ENCODE measurements around the gene CSDE1.
"Not testable (repeated sequence)": the region's sequence is repeated elsewhere in the genome, so short reads cannot be mapped to it uniquely, and the experiment has no call there.

CSDE1 gene

DNA sequence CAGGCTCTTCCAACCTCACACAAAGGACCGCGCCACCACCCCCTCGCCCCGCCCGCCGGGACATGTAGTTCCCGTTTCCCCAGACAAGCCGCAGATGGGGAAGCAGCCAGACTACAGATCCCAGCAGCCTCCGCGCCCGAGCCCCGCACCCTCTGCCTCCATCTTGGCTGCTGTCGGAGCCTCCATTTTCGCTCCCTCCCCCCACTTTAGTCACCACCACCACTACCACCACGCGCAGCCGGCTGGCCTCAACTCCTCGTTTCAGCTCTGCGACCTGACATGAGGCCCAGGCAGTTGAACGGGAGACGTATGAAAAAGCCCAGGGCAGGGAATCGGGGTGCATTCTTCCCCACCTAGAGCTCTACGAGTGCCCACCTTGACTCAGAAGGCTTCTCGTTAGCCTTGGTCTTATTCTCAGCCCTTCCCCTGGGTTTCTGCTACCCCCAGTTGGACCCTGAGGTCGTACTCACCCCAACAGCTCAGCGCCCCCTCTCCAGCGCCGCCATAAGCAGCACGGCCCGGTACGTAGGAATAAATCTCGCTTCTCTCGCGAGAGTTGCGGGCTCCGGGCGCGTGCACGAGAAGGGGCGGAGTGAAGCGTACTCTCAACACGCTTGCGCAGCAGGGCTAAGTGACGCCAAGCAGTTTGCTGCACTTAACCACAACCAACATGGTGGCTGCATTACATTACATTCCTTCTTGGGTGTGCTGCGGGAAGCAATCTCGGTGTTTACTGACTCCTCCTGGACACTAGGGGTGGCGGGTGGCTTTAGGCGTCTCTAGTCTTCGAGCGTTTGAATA, at the start of gene CSDE1:
TSS of gene CSDE1 (minus strand) at position 530 of the 801 bp plus-strand sequence. CDS start 18,094 bp downstream, outside the sequence.
- peak; percentile 93 to 97 for DNase-seq

DNA sequence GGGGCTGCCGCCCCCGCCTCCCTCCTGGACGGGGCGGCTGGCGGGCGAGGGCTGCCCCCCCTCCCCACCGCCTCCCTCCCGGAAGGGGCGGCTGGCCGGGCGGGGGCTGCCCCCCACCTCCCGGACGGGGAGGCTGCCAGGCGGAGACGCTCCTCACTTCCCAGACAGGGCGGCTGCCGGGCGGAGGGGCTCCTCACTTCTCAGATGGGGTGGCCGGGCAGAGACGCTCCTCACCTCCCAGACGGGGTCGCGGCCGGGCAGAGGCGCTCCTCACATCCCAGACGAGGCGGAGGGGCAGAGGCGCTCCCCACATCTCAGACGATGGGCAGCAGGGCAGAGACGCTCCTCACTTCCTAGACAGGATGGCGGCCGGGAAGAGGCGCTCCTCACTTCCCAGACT, 46.7 kb upstream of the CSDE1 start:
- DNase-seq = not testable (repeated sequence)

- no peak for DNase-seq
Measured at GRCh38 chr1:114803001-114803400, 45.2 kb upstream of the CSDE1 start.

DNA sequence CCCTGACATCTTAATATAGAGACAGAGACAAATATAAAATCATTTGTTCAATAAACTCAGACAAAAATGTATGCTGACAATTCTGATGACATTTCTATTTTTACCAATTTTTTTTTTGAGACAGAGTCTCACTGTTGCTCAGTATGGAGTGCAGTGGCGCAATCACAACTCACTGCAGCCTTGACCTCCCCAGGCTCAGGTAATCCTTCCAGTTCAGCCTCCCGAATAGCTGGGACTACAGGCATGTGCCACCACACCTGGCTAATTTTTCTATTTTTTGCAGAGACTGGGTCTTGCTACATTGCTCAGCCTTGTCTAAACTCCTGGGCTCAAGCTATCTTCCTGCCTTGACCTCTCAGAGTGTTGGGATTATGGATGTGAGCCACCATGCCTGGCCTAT, 36.3 kb upstream of the CSDE1 start:
- no peak for DNase-seq

GRCh38 chr1:114790581-114790980, 32.8 kb upstream of the CSDE1 start:
- DNase-seq = not testable (repeated sequence)

DNA sequence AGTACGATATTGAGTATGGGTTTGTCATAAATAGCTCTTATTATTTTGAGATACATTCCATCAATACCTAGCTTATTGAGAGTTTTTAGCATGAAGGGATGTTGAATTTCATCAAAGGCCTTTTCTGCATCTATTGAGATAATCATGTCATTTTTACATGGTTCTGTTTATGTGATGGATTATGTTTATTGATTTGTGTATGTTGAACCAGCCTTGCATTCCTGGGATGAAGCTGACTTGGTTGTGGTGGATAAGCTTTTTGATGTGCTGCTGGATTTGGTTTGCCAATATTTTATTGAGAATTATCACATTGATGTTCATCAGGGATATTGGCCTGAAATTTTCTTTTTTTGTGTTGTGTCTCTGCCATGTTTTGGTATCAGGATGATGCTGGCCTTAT, 28.7 kb upstream of the CSDE1 start:
- not testable (repeated sequence) for DNase-seq

DNA sequence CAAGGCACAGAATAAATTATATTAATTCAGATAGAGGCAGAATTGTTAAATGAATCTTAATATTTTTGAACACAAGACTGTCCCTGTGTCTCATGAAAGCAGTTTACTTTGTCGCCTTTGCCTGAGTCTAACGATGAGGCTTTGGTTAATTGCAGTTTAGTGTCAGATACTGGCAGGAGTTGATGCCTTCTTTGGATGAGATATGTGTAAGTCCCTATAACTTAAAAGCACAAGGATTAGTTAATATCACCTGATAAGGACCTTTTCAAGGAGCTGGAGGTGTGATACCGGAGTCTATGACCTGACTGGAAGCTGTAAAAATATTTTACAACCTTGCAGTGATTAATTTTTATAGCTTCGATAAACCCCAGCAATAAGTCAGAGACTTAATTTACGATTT, 24.7 kb upstream of the CSDE1 start:
- no peak for DNase-seq

DNA sequence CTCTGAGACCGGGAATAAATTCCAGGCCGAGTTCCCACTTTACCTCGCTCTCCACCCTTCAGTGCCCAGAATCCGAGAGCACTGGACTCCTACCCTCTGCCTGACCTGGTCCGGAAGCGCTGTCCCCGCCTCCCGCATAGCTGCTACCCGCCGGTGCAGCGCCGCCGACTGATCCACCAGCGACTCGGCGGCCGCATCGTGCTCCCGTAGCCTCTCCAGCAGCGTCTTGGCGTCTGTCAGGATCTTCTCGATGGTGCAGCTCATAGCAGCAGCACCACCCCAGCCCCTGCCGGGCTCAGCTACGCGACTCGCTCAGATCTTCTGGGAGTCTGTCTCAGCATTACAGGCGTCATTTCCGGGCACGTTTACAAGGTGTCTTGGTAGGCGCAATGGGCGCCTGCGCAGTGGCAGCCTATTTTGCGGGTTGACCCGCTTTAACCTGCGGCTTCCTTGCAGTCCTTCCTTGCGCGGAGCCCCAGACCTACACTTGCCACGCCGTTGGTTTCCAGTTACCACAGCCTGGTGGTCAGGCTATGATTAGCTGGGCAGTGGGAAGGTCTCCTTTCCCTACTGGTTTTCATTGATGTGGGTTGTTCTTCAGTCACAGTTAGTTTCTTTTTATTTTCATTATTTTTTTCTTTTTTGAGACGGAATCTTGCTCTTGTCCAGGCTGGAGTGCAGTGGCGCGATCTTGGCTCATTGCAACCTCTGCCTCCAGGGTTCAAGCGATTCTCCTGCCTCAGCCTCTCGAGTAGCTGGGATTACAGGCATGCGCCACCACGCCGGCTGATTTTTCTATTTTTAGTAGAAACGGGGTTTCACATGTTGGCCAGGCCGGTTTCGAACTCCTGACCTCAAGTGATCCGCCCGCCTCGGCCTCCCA, 22.8 kb upstream of the CSDE1 start, which contains the start of gene SIKE1:
TSS of gene SIKE1 (minus strand) at position 342 of the 883 bp plus-strand sequence. CDS start at position 264, 78 bp downstream.
- peak; percentile 75 to 92 for DNase-seq

- no peak for DNase-seq
Measured at GRCh38 chr1:114779722-114780121, 21.9 kb upstream of the CSDE1 start.

- not testable (repeated sequence) for DNase-seq
Measured at GRCh38 chr1:114776726-114777125, 18.9 kb upstream of the CSDE1 start.

DNA sequence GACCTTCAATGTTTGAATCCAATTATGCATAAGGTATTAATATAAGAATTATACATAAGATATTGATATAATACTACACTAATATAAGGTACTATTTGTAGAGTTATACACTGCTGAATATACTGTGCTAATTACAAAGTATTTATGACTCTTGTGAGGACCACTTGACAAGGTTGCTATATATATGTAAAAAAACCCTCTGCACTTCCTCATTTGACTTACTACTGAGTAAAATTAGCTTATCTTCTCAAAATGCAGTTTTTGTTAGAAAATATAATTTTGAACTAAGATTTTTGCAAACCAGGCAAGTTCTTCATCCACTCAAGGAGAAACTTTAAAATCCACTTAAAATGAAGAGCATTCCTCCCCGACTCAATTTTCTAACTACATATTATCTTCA, 14.2 kb upstream of the CSDE1 start:
- no peak for DNase-seq

DNA sequence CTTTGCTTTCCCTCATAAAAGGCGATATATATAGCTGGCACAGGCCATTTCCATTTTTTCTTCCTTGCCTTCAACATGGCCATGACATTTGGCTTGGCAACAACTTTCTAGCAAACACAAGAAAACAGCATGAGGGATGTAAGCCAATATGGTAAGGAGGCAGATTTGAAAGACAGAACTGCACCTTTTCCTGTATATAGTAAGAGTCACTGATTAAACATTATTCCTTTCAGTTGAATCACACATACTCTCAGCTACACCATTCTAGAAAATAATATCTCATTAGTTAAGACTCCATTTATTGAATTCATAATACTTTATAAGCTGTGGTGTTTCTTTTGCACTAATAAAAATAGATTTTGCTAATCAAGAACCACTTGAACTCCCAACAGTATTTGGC, 13.2 kb upstream of the CSDE1 start:
- no peak for DNase-seq

GRCh38 chr1:114764689-114765088, 6.9 kb upstream of the CSDE1 start:
- DNase-seq = no peak

- DNase-seq = no peak
Measured at GRCh38 chr1:114758256-114758832, 560 bp upstream of the CSDE1 start.

- no peak for DNase-seq
Measured at GRCh38 chr1:114756949-114757454, 782 bp downstream of the CSDE1 start.

- no peak for DNase-seq
Measured at GRCh38 chr1:114756009-114756892, 1.5 kb downstream of the CSDE1 start.

- no peak for DNase-seq
Measured at GRCh38 chr1:114755006-114755931, 2.5 kb downstream of the CSDE1 start.

- not testable (repeated sequence) for DNase-seq
Measured at GRCh38 chr1:114753702-114754101, 4.1 kb downstream of the CSDE1 start.

- no peak for DNase-seq
Measured at GRCh38 chr1:114753143-114753542, 4.6 kb downstream of the CSDE1 start.

DNA sequence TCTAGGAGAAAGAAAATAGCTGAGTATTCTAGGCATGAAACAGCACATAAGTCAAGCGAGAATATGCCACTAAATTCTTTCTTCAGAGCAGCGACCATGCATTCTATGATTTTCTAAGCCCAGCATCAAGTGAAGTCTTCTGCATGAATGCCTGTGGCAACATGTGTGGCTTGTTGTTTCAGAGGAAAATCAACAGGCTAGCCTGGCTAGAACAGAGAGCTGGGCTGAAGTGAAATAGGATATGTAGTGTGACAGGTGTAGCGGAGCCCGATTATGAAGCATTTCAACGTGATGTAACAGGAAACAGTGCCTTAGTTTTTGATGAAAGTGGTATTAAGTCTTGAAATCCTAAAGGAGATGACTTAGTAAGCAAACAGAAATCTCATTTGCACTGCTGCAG, 7.0 kb downstream of the CSDE1 start:
- DNase-seq = no peak

- DNase-seq = no peak
Measured at GRCh38 chr1:114749835-114750234, 7.9 kb downstream of the CSDE1 start.

Data from NCI-H187 (cell line).